ENCODE data around the gene DIS3L2. TPM values are rescaled to one million over a fixed set of nuclear protein-coding genes. Genes with fewer than 3 reads are reported as not detected.
"Not testable (repeated sequence)": the region's sequence is repeated elsewhere in the genome, so short reads cannot be mapped to it uniquely, and the experiment has no call there.

Gene DIS3L2
- total RNA-seq, 1 experiment from 2014 or later = 32.6 TPM

DNA sequence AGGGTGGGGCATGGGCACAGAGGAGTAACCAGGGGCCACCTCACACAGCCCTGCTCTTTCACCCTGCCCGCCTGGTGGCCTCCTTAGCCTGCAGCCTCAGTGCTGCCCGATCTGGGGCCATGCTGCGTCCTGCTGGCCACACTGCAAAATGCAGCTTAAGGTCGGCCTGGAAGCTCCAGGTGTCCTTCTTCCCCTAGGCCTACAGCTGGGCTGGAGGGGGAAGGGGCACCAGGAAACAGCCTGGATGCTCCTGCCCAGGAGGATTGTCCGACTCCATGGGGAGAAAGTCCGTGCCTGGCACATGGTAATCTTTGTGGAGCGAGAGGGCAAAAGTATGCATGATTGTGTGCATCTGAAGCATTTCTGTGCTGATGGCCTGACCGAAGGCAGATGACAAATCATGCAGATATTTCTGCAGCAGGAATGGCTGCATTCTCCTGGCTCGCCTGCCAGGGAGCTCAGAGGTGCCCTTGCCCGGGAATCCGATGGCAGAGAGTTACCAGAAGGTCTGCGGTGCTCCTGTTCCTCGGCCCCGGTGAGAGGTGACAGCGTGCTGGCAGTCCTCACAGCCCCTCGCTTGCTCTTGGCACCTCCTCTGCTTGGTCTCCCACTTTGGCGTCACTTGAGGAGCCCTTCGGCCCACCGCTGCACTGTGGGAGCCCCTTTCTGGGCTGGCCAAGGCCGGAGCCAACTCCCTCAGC lies 404.3 kb downstream of the DIS3L2 start:
- no peaks in the 10 kb centered on the region for H3K9me3 Mint-ChIP-seq (ENCODE audit: unreplicated experiment)
- ChIA-PET CTCF (interaction anchor here (0.8 to 0.9 kb wide), 2 partner anchors 74 to 870 kb away, joined by 3 read pairs; no protein-coding TSS in a partner anchor), POLR2A (no interaction called here)
- no TSS peak for BruUV-seq (replicated peaks)
- TF ChIP-seq, protein P1, sequence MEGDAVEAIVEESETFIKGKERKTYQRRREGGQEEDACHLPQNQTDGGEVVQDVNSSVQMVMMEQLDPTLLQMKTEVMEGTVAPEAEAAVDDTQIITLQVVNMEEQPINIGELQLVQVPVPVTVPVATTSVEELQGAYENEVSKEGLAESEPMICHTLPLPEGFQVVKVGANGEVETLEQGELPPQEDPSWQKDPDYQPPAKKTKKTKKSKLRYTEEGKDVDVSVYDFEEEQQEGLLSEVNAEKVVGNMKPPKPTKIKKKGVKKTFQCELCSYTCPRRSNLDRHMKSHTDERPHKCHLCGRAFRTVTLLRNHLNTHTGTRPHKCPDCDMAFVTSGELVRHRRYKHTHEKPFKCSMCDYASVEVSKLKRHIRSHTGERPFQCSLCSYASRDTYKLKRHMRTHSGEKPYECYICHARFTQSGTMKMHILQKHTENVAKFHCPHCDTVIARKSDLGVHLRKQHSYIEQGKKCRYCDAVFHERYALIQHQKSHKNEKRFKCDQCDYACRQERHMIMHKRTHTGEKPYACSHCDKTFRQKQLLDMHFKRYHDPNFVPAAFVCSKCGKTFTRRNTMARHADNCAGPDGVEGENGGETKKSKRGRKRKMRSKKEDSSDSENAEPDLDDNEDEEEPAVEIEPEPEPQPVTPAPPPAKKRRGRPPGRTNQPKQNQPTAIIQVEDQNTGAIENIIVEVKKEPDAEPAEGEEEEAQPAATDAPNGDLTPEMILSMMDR (IDR thresholded peaks at IDR 0.05; ENCODE audit: unreplicated experiment) = peak; percentile 44
- no peak overlapping the region for H3K4me3 Mint-ChIP-seq (ENCODE audit: unreplicated experiment)
- DNase-seq (ENCODE audit: unreplicated experiment) = peak; percentile 56
- no peaks in the 10 kb centered on the region for H3K36me3 Mint-ChIP-seq (ENCODE audit: insufficient read depth, unreplicated experiment)
- intact Hi-C loops (cut with micrococcal nuclease) = loop anchor here (1.0 kb wide), 1 partner anchor 459 kb away; no protein-coding TSS in a partner anchor
- H3K4me1 Mint-ChIP-seq (ENCODE audit: insufficient read depth, unreplicated experiment) = no peaks in the 10 kb centered on the region
- H3K27me3 Mint-ChIP-seq (ENCODE audit: insufficient read depth, unreplicated experiment) = no peaks in the 10 kb centered on the region
- H3K27ac Mint-ChIP-seq (ENCODE audit: low read depth, unreplicated experiment) = no peak overlapping the region

DNA sequence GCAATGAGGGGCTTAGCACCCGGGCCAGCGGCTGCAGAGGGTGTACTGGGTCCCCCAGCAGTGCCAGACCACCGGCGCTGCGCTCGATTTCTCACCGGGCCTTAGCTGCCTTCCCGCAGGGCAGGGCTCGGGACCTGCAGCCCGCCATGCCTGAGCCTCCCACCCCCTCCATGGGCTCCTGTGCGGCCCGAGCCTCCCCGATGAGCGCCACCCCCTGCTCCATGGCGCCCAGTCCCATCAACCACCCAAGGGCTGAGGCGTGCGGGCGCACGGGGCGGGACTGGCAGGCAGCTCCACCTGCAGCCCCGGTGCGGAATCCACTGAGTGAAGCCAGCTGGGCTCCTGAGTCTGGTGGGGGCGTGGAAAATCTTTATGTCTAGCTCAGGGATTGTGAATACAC lies 404.9 kb downstream of the DIS3L2 start:
- CTCF ChIA-PET = interaction anchor here (0.6 to 0.9 kb wide), 4 partner anchors 14 to 869 kb away, joined by 3 read pairs; no protein-coding TSS in a partner anchor
- H3K36me3 Mint-ChIP-seq (ENCODE audit: insufficient read depth, unreplicated experiment); H3K4me1 Mint-ChIP-seq (ENCODE audit: insufficient read depth, unreplicated experiment); BruUV-seq (replicated peaks); H3K4me3 Mint-ChIP-seq (ENCODE audit: unreplicated experiment); H3K27me3 Mint-ChIP-seq (ENCODE audit: insufficient read depth, unreplicated experiment); POLR2A ChIA-PET; DNase-seq (ENCODE audit: unreplicated experiment); H3K27ac Mint-ChIP-seq (ENCODE audit: low read depth, unreplicated experiment); intact Hi-C loops (cut with micrococcal nuclease); H3K9me3 Mint-ChIP-seq (ENCODE audit: unreplicated experiment): not testable (repeated sequence)

DNA sequence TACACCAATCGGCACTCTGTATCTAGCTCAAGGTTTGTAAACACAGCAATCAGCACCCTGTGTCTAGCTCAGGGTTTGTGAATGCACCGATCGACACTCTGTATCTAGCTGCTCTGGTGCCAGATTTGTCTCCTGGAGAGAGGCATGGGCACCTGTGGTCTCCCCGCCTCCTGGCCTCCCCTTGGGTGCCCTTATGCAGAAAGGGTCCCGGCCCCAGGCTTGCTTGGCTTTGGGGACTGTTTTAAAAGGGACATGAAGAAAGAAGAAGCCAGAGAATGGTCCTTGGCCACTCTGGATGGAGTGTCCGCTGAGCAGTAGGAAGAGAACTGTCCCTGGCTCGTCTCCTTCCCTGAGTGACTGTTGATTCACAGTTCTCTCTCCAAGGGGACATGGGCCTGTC lies 405.5 kb downstream of the DIS3L2 start:
- no peaks in the 10 kb centered on the region for H3K4me1 Mint-ChIP-seq (ENCODE audit: insufficient read depth, unreplicated experiment)
- CTCF ChIA-PET = interaction anchor here (0.6 to 1.3 kb wide), 3 partner anchors 15 to 70 kb away, joined by 3 to 6 read pairs (median 3); no protein-coding TSS in a partner anchor
- H3K9me3 Mint-ChIP-seq (ENCODE audit: unreplicated experiment) = no peaks in the 10 kb centered on the region
- intact Hi-C loops (cut with micrococcal nuclease) = no loop called here
- DNase-seq (ENCODE audit: unreplicated experiment) = no peak
- TF ChIP-seq, protein P1 (IDR thresholded peaks at IDR 0.05; ENCODE audit: unreplicated experiment) = no peak
- no peaks in the 10 kb centered on the region for H3K27me3 Mint-ChIP-seq (ENCODE audit: insufficient read depth, unreplicated experiment)
- H3K4me3 Mint-ChIP-seq (ENCODE audit: unreplicated experiment) = no peak overlapping the region
- no peaks in the 10 kb centered on the region for H3K36me3 Mint-ChIP-seq (ENCODE audit: insufficient read depth, unreplicated experiment)
- no TSS peak for BruUV-seq (replicated peaks)
- H3K27ac Mint-ChIP-seq (ENCODE audit: low read depth, unreplicated experiment) = no peak overlapping the region
- POLR2A ChIA-PET = interaction anchor here (0.7 kb wide), 1 partner anchor 486 kb away, joined by 3 read pairs; no protein-coding TSS in a partner anchor

DNA sequence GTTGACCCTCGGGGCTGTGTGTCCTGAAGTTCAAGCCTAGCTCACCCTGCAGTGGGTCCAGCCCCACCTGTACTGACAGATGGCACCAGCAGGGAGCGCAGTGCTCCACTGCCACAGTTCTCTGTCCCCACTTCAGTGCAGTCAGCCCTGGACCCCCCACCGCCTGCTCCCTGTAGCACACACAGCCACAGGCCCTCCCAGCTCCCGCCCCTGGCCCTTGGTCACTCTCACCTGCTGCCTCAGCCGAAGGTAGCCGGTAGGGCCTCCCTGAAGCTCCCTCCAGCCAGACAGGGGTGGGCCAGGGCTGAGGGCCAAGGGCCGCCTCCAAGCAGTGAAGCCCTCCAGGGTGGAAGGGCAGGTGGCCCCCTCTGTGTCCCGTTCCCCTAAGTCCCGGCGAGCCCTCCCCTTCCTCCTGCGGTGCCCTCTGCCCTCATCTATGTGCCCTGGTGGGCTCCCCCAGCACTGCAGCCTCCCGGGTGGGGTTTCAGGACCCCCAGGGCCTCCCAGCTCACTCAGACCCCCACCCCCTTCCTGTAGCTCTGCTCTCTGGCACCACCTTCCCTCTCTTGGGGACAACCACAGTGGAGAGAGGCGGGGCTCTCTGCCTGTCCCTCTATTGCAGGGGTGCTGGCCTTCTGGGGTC lies 406.2 kb downstream of the DIS3L2 start:
- no peak for DNase-seq (ENCODE audit: unreplicated experiment)
- Mint-ChIP-seq H3K9me3 (ENCODE audit: unreplicated experiment) (no peaks in the 10 kb centered on the region), H3K27ac (ENCODE audit: low read depth, unreplicated experiment) (no peak overlapping the region), H3K4me1 (ENCODE audit: insufficient read depth, unreplicated experiment) (no peaks in the 10 kb centered on the region), H3K36me3 (ENCODE audit: insufficient read depth, unreplicated experiment) (no peaks in the 10 kb centered on the region), H3K27me3 (ENCODE audit: insufficient read depth, unreplicated experiment) (no peaks in the 10 kb centered on the region), H3K4me3 (ENCODE audit: unreplicated experiment) (no peak overlapping the region)
- POLR2A ChIA-PET = interaction anchor here (0.7 kb wide), 1 partner anchor 486 kb away, joined by 3 read pairs; no protein-coding TSS in a partner anchor
- intact Hi-C loops (cut with micrococcal nuclease) = no loop called here
- CTCF ChIA-PET = interaction anchor here (0.7 to 1.3 kb wide), 5 partner anchors 25 to 221 kb away, joined by 3 to 6 read pairs (median 3); no protein-coding TSS in a partner anchor
- BruUV-seq (replicated peaks) = no TSS peak
- TF ChIP-seq, protein P1 (IDR thresholded peaks at IDR 0.05; ENCODE audit: unreplicated experiment) = peak; percentile 26
